ENCODE measurements around the gene DKC1.
"Not testable (repeated sequence)": the region's sequence is repeated elsewhere in the genome, so short reads cannot be mapped to it uniquely, and the experiment has no call there.

Gene DKC1

GRCh38 chrX:154795016-154795415, 32.4 kb downstream of the DKC1 start:
- no peak for DNase-seq

GRCh38 chrX:154797006-154797405, 34.3 kb downstream of the DKC1 start:
- DNase-seq: no peak

GRCh38 chrX:154799556-154800348, 37.1 kb downstream of the DKC1 start:
- peak; percentile 77 for DNase-seq

GRCh38 chrX:154800478-154801210, 38.0 kb downstream of the DKC1 start:
- DNase-seq: no peak

- no peak for DNase-seq
Observed at GRCh38 chrX:154802947-154803346, 40.3 kb downstream of the DKC1 start.

GRCh38 chrX:154804261-154804956, 41.7 kb downstream of the DKC1 start:
- DNase-seq: no peak

- DNase-seq: peak; percentile 45
Observed at GRCh38 chrX:154804957-154805695, 42.5 kb downstream of the DKC1 start, which contains the start of gene MPP1. Gene MPP1, minus strand, starts transcription at chrX:154805485. Its CDS starts 112 bp downstream, at chrX:154805373.

GRCh38 chrX:154805696-154806091, 43.0 kb downstream of the DKC1 start:
- DNase-seq: peak; percentile 5

- DNase-seq: no peak
Observed at GRCh38 chrX:154806837-154807501, 44.3 kb downstream of the DKC1 start.

GRCh38 chrX:154809939-154810665, 47.4 kb downstream of the DKC1 start:
- no peak for DNase-seq

- DNase-seq: no peak
Observed at GRCh38 chrX:154812341-154813101, 49.9 kb downstream of the DKC1 start.

GRCh38 chrX:154813801-154814200, 51.1 kb downstream of the DKC1 start:
- DNase-seq: no peak

GRCh38 chrX:154815274-154815818, 52.7 kb downstream of the DKC1 start:
- DNase-seq: no peak

GRCh38 chrX:154816326-154816898, 53.7 kb downstream of the DKC1 start:
- not testable (repeated sequence) for DNase-seq

GRCh38 chrX:154817048-154817618, 54.5 kb downstream of the DKC1 start:
- not testable (repeated sequence) for DNase-seq

- no peak for DNase-seq
Observed at GRCh38 chrX:154818916-154819770, 56.5 kb downstream of the DKC1 start.

GRCh38 chrX:154819771-154820341, 57.2 kb downstream of the DKC1 start:
- no peak for DNase-seq

- DNase-seq: no peak
Observed at GRCh38 chrX:154821523-154821922, 58.9 kb downstream of the DKC1 start.

Measured in NCI-H2227 treated with DMSO at 0.1 percent for 48 hours (cell line).